ENCODE data around the gene ARL14EP.

Gene ARL14EP

DNA sequence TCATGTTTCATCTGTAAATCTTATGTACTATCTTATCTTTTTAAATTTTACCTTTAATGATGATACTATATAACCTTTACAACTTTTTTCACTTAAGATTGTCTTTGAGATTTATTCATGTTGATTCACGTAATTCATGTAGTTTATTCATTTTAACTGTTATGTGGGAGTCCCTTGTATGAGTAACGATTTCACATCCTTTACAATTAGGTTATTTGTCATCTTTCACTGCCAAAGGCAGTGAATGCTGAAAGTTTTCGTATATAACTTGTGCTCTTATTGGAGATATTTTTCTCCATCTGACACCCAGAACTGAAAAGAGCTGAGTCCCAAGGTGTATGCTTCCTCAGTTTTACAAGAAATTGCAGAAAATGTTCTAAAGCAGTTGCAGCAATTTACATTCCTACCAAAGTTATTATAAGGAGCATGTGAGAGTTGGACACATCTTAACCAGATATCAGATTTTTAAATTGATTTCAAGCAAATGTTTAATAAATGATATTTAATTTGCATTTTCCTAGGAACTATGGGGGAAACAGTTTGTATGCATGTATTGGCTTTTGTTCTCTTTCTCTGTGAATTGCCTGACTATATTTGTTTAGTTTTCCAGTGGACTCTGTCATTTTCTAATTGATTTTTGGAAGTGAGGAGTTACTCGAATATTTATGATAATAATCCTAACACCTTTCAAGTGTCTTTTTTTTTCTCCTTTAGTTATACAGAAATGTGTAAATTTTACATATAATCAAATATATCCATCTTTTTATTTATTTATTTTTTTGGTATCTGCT lies 6.4 kb downstream of the ARL14EP start:
- no peak for DNase-seq

DNA sequence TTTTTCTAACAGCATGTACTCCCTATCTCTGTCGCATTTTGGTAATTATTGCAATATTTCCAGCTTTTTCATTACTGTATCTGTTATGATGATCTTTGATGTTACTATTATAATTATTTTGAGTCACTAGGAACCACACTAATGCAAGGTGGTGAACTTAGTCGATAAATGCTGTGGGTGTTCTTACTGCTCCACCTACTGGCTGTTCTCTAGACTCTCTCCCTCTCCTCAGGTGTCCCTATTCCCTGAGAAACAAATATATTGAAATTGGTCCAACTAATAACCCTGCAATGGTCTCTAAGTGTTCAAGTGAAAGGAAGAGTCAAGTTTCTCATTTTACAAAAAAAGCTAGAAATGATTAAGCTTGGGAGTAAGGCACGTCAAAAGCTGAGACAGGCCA lies 10.5 kb downstream of the ARL14EP start:
- DNase-seq: no peak

- peak; percentile 37 for DNase-seq
These were observed 19.8 kb downstream of the ARL14EP start for GRCh38 chr11:30342736-30343166.

DNA sequence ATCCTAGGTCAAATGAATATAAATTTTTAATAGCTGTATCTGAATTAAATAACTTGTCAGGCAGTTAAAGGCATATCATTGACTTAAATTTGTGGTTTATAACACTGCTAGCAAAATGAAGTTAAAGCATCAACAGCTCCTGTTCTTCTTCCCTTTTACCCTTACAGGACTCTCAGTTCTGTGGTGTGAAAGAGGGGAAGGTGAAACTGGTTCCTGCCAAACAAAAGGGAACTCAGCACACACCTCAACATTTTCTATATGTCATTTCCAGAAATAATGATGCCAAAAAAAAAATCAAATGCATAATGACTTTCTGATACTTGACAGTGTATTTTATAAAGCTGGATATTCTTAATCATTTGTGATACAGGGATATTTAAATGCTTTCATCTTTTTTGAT lies 21.2 kb downstream of the ARL14EP start:
- no peak for DNase-seq

DNA sequence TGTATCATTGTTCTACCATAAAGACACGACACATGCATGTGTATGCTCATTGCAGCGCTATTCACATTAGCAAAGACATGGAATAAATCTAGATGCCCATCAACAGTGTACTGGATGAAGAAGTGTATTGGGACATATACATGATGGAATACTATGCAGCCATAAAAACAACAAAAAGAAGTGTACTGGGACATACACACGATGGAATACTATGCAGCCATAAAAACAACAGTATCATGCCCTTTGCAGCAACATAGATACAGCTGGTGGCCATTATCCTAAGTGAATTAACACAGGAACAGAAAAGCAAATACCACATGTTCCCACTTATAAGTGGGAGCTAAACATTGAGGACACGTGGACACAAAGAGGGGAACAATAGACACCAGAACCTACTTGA lies 22.7 kb downstream of the ARL14EP start:
- no peak for DNase-seq

DNA sequence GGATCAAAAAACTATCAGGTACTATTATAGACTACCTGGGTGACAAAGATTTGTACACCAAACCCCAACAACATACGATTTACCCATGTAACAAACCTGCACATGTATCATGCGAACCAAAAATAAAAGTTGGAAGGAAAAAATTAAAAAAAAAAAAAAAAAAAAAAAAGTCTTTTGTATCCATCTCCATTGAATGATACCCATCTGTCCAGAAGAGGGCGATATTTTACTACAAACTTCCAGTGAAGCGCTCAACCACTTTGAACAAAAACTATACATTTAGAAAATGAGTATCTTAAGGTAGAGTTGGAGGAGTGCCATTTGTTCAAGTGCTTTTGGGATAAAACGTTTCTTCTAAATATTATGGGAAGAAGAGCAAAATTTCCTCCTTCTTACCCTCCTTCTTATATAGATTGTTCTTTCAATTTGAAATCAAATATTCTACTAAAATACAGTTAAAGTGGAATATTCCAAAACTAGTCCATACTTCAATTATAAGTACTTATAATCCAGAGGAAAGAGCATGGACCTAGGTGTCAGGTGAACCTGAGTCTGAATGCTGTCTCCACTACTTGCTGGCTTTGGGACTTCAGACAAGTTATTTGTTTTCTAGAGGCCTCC lies 23.3 kb downstream of the ARL14EP start:
- no peak for DNase-seq

DNA sequence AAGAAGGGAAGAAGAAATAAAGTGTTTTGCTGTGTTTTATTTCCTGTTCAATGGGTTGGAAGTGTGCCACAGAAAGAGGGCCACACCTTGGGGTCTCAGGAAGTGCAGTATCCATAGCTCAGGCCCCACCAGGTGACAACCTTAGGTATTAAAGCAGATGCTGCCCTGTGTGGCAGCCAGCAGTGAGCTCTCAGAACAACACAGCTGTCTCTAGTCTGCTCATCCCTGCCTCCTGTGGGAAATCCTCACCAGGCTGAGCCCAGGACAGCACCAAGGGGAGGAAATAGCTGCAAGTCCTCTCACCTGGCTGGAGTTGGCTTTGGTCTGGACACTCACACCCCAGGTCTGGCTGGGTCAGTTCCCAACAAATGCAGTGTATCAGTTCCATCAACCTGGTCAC lies 25.1 kb downstream of the ARL14EP start:
- DNase-seq: no peak

DNA sequence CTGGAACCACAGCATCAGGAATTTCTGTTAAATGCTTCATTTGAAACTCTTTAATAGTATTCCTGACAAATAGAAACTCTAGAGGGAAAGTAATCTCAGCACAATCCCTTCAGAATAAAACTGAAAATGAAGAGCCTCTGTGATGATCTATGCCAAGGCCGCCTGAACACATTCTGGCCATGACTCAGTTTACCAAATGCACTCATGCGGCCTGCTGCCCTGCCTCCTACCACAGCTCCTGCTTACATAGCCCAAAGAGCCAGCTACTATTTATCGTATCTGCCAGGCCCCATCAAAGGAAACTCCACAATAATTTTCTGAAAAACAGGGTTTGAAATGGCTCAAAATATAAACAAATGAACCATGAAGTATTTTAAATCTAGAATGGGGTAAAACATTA lies 27.0 kb downstream of the ARL14EP start:
- DNase-seq: no peak

DNA sequence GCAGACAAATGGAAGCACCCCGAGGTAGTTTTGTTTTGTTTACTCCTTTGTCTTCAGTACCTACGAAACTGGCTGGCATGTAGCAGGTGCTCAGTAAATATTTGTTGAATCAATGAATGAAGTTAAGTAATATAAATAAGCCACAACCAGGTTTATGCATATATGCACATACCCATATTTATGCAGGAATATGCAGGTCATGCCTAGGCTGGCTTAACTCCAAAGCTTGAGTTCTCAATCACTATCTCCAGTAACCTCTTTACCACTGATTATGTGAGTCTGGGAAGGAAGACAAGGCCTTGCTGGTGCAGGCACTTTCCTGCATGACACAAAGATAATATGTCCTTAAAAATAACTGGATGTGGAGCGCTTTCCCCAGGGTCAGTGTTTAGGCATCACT lies 27.5 kb downstream of the ARL14EP start:
- DNase-seq: no peak

DNA sequence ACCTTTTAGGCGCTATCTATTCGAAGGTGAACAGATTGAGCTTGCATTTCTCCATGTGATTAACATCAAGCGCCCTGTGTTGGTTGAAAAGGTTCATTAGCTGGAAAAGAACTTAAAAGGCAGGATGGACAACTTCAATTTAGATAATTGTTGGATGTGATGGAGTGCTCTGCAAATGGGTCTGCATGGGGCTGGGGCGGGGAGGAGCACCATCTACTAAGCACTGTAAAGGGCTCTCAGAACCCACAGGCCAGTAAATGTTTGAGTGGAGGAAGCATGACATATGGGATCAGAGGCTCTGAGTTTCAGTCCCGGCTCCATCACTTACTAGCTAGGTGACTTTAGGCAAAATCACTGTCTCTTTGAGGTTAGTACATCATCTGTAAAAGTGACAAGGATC lies 28.2 kb downstream of the ARL14EP start:
- DNase-seq: no peak

GRCh38 chr11:30356391-30356790 lies 33.5 kb downstream of the ARL14EP start:
- no peak for DNase-seq

- DNase-seq: no peak
These were observed 35.0 kb downstream of the ARL14EP start for GRCh38 chr11:30357872-30358271.

DNA sequence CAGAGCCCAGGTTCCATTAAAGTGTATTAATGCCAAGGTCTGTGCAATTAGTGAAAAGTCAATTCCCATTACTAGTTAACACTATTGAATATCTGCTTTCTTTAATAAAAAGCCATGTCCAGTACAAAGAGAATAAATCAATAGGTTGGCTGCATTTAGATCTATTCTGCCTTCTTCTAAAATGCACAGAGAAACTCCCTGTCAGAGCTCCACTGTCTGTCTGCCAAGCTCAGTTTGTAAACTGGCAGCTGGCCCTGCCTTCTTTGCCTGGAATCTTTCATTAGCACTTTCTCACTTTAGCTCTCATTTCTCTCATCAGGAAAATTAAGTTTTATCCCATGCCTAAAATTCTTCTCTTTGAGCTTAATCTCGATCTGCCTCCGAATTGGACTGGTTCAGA lies 35.6 kb downstream of the ARL14EP start:
- DNase-seq: no peak

GRCh38 chr11:30360741-30361140 lies 37.8 kb downstream of the ARL14EP start:
- no peak for DNase-seq

DNA sequence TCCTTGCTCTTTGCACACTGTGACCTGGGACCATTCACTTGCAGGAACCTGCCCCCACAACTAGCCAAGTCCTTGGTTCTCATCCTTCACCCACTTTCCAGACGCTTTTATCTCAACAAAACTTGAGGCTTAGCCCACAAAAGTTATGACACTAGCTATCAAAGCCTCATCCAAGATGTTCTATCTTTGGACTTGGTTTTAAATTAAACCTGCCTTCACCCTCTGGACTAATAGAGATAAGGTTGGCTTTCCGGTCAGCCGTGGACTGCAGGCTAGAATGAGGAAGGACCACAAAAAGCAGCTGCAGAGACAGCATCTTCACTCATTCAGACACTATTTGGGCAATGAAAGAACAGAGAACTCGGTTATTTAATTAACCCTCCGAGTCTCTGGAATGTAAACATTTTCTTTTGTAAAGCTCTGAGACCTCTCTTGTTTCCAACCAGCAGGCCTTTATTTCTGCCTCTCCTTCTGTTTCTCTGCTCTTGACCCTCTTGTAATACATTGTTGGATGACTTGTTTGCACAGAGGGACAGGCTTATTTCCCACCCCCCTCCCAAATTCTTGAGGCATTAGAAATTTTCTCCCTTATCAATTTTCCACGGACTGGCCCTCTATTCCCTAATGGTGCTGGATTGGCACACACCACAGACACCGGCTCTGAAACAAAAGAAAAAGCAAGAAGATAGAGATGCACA lies 41.4 kb downstream of the ARL14EP start:
- DNase-seq: no peak

DNA sequence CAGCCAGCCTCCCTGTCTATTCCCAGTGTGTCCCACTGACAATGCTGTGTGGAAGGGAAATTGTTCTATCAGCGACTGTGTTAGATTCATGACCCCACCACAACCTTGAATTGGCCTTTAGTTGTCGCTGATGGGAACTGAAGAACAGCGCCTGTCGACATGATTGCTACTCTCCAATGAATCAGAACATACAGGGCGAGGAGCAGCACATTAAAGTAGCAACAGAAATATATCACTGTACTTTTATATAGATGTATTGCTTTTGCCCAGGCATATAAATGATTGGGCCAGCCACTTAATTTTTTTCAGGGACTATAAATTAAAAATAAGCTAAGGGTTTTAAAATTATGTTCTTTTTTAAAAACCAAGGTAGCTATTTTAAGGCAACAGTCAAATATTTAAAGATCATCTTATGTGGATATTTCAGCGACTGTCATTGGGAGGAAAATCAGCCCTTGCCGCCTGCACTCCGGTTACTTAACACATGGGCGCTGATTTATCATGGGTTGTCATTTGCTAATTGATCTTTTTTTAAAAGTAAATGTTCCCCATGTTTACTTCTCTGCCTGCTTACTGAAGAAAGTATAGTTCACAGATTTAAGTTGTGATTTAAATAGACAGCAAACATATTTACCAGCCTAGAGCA lies 42.1 kb downstream of the ARL14EP start:
- no peak for DNase-seq

GRCh38 chr11:30365793-30366517 lies 43.1 kb downstream of the ARL14EP start:
- DNase-seq: no peak

- DNase-seq: no peak
These were observed 45.5 kb downstream of the ARL14EP start for GRCh38 chr11:30368394-30368793.

GRCh38 chr11:30370164-30370563 lies 47.3 kb downstream of the ARL14EP start:
- DNase-seq: no peak

- DNase-seq: no peak
These were observed 54.4 kb downstream of the ARL14EP start for GRCh38 chr11:30377347-30377746.

DNA sequence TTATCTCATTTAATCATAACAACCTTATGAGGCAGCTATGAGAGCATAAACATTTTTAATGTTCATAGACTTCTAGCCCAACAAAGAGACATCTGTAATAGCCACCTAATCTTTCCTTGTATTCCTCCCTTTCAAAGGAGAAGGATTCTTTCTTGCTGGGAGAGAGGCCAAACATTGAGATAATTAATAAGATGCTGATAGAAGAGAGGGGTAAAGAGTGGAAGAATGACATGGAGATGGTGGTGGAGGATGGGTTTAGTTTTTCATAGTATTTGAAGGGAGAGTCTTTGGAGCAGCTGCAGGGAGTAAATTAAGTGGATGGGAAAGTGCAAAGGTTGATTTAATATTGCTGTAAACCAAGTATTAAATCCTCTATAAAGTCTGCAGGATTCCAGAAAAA lies 57.9 kb downstream of the ARL14EP start:
- DNase-seq: no peak

DNA sequence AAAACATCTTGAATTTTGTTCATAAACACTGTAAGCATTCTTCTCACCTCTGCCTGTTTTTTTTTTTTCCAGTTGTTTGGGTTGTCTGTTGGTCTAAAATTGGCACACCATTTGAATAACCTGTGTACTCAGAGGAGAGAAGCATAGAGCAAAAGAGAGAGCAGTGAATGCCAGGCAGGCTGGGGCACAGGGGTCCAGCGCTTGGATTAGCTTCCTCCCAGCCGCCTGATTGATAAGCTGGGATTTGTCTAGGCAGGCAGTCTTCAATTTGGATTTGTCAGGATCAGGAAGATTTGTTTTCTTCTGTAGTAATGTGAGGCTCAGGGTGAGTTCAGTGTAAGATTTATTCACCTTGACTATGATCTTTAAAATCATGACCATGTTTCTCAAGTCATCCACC lies 59.0 kb downstream of the ARL14EP start:
- no peak for DNase-seq

Data from SIG-M5 (cell line).